Lower lobe of right lung (tissue), 2 donors: ENCODE measurements around the gene PDK1. TPM values are rescaled to one million over a fixed set of nuclear protein-coding genes. Genes with fewer than 3 reads are reported as not detected.
"Not testable (repeated sequence)": the region's sequence is repeated elsewhere in the genome, so short reads cannot be mapped to it uniquely, and the experiment has no call there.

Source experiments
- ATAC-seq, 2 donors: fragments of 200-7000 bp; cut with Tn5 transposase; one replicate each; pipeline ENCODE4 v1.9.1; 2020 to 2022; ENCODE audit warnings: mild to moderate bottlenecking in 2 of 2, moderate library complexity in 2 of 2
- DNase-seq: peaks from one replicate; pipeline ENCODE4 v3.0.0-alpha.2; 2020
- H3K27ac ChIP-seq: fragments of 200-600 bp; one replicate; pipeline ENCODE4 v1.8.0; 2022
- H3K27me3 ChIP-seq: fragments of 200-600 bp; one replicate; pipeline ENCODE4 v1.8.0; 2022; ENCODE audit warnings: low read depth
- H3K36me3 ChIP-seq: fragments of 200-600 bp; one replicate; pipeline ENCODE4 v1.8.0; 2022; ENCODE audit warnings: mild to moderate bottlenecking
- H3K4me1 ChIP-seq: fragments of 200-600 bp; one replicate; pipeline ENCODE4 v1.8.0; 2022
- H3K4me3 ChIP-seq: fragments of 200-600 bp; one replicate; pipeline ENCODE4 v1.8.0; 2022; ENCODE audit warnings: mild to moderate bottlenecking
- H3K9me3 ChIP-seq: fragments of 200-600 bp; one replicate; pipeline ENCODE4 v1.8.0; 2022
- CTCF ChIP-seq: fragments of 200-600 bp; IDR thresholded peaks from one replicate; pipeline ENCODE4 v1.8.0; 2022; ENCODE audit warnings: antibody characterized with exemption, mild to moderate bottlenecking
- intact Hi-C: fragments of 100-400 bp; cut with DNase I; formaldehyde crosslinking; loops from one replicate; pipeline ENCODE4 v1.11.0; 2022
- total RNA-seq: library from RNA; stranded (reverse); fragmentation: NEBNext Ultra II Directional; extraction: Animal tissue kit (Norgen Biotek cat#: 25700); gene quantifications from one replicate; pipeline ENCODE4 v1.2.1, GENCODE V29; 2021
- donor health status: DM: no; HTN: yes; CAD: no; lungs with severe emphysema.

PDK1 gene
- total RNA-seq, 1 donor from 2014 or later, result 9.5 TPM

GRCh38 chr2:172531309-172531708, 24.6 kb upstream of the PDK1 start:
- Histone ChIP-seq H3K4me3 (no peak overlapping the region), H3K36me3 (no peaks in the 10 kb centered on the region), H3K9me3 (peaks cover 6% of the 10 kb centered on the region), H3K4me1 (no peaks in the 10 kb centered on the region), H3K27me3 (no peaks in the 10 kb centered on the region), H3K27ac (no peak overlapping the region)
- no peak for ATAC-seq
- no peak for DNase-seq
- intact Hi-C loops, result no loop called here
- TF ChIP-seq CTCF, result no peak

DNA sequence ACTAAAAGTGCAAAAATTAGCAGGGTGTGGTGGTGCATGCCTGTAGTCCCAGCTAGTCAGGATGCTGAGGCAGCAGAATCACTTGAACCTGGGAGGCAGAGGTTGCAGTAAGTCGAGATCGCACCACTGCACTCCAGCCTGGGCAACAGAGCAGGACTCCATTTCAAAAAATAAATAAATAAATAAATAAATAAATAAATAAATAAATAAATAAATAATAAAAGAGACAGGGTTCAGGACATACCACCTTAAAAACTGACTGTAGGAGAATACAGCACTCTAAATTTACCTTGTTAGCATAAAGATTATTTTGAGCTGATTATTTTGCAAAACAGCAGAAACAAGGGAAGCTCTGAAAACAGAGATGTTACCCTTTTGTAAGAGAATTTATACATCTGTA, 23.4 kb upstream of the PDK1 start:
- DNase-seq, H3K9me3 ChIP-seq, H3K27me3 ChIP-seq, H3K4me1 ChIP-seq, H3K27ac ChIP-seq, H3K4me3 ChIP-seq, H3K36me3 ChIP-seq, intact Hi-C loops, ATAC-seq: not testable (repeated sequence)

GRCh38 chr2:172533687-172534086, 22.2 kb upstream of the PDK1 start:
- no peak for TF ChIP-seq CTCF
- Histone ChIP-seq H3K9me3 (peaks cover 6% of the 10 kb centered on the region), H3K4me3 (no peak overlapping the region), H3K27ac (no peak overlapping the region), H3K36me3 (no peaks in the 10 kb centered on the region), H3K4me1 (no peaks in the 10 kb centered on the region), H3K27me3 (no peaks in the 10 kb centered on the region)
- DNase-seq (no peak), ATAC-seq (no peak)
- intact Hi-C loops, result no loop called here

DNA sequence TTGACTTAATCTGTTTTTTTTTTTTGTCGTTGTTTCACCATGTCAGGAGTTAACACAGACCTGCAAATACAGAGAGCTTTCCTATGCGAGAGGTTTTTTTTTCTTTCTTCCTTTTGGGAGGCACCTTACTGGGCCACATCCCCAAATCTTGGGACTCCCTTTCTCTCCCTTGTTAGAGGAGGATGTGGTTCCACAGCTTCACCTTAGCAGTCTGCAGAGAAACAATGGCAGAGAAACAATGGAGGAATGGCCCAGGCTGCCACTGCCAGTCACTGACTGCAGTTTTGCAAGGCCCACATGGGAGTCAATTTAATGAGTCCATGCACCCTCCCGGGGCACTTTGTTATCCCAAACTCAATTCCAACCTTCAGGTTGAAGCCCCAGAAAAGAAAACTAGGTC, 20.8 kb upstream of the PDK1 start:
- intact Hi-C loops, result no loop called here
- Histone ChIP-seq H3K27ac (no peak overlapping the region), H3K9me3 (peaks cover 6% of the 10 kb centered on the region), H3K27me3 (no peaks in the 10 kb centered on the region), H3K4me3 (no peak overlapping the region), H3K36me3 (no peaks in the 10 kb centered on the region), H3K4me1 (no peaks in the 10 kb centered on the region)
- TF ChIP-seq CTCF, result no peak
- DNase-seq (no peak), ATAC-seq (no peak)

- ATAC-seq, H3K36me3 ChIP-seq, H3K27ac ChIP-seq, DNase-seq, H3K27me3 ChIP-seq, intact Hi-C loops, H3K4me1 ChIP-seq, H3K4me3 ChIP-seq, H3K9me3 ChIP-seq: not testable (repeated sequence)
Measured at GRCh38 chr2:172537851-172538250, 18.0 kb upstream of the PDK1 start.

DNA sequence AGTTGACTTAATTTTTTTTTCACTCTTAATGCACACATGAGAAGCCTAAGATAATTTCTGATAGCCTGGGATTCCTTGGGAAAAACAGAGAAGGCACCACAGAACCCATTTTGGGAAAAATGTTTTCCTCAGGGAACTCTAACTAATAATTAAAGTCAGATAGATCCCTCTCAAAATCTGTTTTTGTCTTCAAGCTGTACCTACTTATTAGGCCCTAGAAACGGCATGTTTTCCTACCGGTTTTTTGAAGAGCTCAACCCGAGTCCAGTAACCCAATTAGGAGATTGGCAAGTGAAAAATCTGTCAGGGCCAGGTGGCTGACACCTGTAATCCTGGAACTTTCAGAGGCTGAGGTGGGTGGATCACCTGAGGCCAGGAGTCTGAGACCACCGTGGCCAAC, 16.1 kb upstream of the PDK1 start:
- Histone ChIP-seq H3K4me3 (no peak overlapping the region), H3K9me3 (no peaks in the 10 kb centered on the region), H3K27me3 (no peaks in the 10 kb centered on the region), H3K4me1 (no peaks in the 10 kb centered on the region), H3K36me3 (no peaks in the 10 kb centered on the region), H3K27ac (no peak overlapping the region)
- DNase-seq (no peak), ATAC-seq (no peak)
- TF ChIP-seq CTCF, result no peak
- intact Hi-C loops, result no loop called here

DNA sequence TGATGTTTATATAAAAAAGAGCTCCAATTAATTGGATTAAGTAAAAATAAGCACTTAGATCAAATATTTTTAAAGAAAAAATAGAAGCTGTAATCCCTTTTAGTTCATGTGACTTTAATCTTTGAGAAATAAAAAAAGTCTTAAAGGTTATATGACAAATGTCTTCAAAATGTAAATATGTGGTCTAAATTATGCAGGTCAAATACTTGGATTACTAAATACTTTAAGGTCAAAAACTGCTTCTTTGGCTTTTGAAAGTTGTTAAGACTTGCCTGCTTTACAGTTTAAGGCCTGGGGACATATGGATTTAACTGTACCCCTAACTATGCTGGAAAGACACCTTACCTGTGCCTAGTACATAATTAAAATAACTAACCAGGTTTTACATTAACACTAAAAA, 15.5 kb upstream of the PDK1 start:
- TF ChIP-seq CTCF, result no peak
- DNase-seq, result no peak

More for the DNA sequence above, 15.5 kb upstream of the PDK1 start:
- Histone ChIP-seq H3K4me1 (no peaks in the 10 kb centered on the region), H3K36me3 (no peaks in the 10 kb centered on the region), H3K27ac (no peak overlapping the region), H3K4me3 (no peak overlapping the region), H3K27me3 (no peaks in the 10 kb centered on the region), H3K9me3 (no peaks in the 10 kb centered on the region)
- no peak for ATAC-seq
- intact Hi-C loops, result no loop called here
